Measurements from ENCODE around the gene HS1BP3.
A peak's percentile ranks its signal among the peaks of the same experiment; 100 is the strongest.

The HS1BP3 gene

GRCh38 chr2:20666304-20667150 lies 15.6 kb upstream of the HS1BP3 start, which contains the start of gene GDF7:
GDF7 (plus strand) TSS chr2:20667144; CDS start chr2:20667240, 96 bp downstream.
- DNase-seq, result peak; percentile 74
- in situ Hi-C loops (cut with MboI; ENCODE audit: low pct_unique_long_range_greater_than_20kb, low sequenced_read_pairs), result loop anchor here (10.0 kb wide), 1 partner anchor 298 kb away; no protein-coding TSS in a partner anchor

GRCh38 chr2:20666005-20666303 lies 15.1 kb upstream of the HS1BP3 start:
- no peak for DNase-seq
- in situ Hi-C loops (cut with MboI; ENCODE audit: low pct_unique_long_range_greater_than_20kb, low sequenced_read_pairs), result loop anchor here (10.0 kb wide), 1 partner anchor 299 kb away; no protein-coding TSS in a partner anchor

DNA sequence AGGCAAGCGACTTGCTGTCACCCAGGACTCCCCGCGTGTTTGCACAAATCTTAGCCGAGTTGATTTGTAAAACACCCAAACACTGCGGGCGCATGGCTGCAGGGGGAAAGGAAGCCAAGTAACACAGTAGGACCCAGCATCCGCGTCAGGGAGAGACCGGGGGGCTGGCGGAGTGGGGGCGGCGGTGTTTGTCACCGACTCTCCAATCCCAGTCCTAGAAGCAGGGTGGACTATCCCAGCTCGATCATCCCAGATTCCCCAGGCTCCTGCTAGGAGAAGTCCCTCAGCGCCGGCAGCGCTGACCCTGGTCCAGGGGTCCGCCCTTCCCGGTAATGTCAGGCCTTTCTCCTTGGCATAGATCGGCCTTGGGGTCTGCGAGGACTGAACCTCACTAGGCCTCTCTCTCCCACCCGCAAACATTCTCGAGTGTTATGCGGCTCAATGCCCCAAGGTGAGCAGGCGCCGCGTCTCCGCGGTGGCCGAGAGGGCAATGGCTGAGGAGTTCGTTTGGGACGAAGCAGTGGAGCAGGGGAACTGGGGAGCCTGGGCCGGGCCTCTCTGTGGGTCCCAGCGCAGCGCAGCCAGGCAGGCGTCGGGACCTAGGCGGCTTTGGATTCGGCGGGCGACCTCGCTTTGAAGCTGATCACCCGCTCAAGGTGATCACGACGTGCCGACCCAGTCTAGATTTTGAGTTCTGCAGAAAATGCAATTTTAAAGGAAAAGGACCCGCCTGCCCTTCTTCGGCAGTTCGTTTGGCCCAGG lies 14.5 kb upstream of the HS1BP3 start:
- in situ Hi-C loops (cut with MboI; ENCODE audit: low pct_unique_long_range_greater_than_20kb, low sequenced_read_pairs), result loop anchor here (10.0 kb wide), 1 partner anchor 299 kb away; no protein-coding TSS in a partner anchor
- DNase-seq, result no peak

DNA sequence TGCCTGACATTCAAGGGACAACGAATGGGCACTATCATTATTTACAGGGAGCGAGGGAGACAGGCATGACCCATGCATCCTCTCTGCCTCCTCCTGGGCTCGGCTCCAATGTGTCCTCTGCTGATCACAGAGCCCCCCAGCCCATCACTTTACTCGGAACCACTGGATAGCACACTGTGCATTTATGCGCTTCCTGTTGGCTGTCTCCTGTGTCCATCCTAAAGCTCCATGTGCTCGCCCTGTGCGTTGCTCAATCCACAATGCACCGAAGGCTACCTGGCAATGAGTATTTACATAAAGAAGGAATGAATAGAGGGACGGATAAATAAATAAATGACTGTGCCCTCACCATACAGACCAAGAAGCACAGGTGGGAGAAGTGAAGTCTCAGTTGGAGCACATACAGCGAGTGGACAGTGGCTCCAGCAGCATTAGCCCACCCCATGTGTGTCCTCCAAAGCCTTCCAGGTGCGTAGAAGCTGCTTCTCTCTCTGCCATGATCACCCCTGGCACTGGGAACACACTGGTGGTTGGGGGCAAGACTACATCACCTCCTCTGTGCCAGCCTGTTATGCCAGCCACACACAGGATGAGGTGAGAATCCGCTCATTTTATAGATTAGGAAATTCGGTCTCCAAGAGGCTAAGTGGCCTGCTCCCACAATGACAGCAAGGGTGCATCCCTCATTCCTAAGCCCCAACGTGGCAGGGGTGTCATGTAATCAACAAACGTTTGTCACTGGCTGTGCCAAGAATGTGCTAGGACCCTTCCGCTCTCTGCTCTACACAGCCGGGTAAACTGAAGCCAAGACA lies 13.7 kb upstream of the HS1BP3 start:
- in situ Hi-C loops (cut with MboI; ENCODE audit: low pct_unique_long_range_greater_than_20kb, low sequenced_read_pairs), result loop anchor here (10.0 kb wide), 1 partner anchor 300 kb away; no protein-coding TSS in a partner anchor
- no peak for DNase-seq

DNA sequence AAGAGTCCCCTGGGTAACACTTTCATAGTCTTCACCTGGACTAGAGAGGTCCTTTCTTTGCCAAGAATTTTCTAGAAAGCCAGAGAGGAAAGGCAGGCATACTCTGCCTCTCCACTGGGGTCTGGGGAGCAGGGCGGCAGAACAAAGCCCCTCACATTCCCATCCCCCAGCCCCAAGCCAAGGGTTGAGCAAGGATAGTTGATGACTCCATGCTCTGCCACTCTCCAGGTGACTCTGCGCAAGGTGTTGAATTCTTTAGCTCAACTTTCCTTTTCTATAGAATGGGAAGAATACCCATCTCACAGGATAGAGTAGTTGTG lies 13.1 kb upstream of the HS1BP3 start:
- in situ Hi-C loops (cut with MboI; ENCODE audit: low pct_unique_long_range_greater_than_20kb, low sequenced_read_pairs), result loop anchor here (10.0 kb wide), 1 partner anchor 301 kb away; no protein-coding TSS in a partner anchor
- DNase-seq, result no peak

DNA sequence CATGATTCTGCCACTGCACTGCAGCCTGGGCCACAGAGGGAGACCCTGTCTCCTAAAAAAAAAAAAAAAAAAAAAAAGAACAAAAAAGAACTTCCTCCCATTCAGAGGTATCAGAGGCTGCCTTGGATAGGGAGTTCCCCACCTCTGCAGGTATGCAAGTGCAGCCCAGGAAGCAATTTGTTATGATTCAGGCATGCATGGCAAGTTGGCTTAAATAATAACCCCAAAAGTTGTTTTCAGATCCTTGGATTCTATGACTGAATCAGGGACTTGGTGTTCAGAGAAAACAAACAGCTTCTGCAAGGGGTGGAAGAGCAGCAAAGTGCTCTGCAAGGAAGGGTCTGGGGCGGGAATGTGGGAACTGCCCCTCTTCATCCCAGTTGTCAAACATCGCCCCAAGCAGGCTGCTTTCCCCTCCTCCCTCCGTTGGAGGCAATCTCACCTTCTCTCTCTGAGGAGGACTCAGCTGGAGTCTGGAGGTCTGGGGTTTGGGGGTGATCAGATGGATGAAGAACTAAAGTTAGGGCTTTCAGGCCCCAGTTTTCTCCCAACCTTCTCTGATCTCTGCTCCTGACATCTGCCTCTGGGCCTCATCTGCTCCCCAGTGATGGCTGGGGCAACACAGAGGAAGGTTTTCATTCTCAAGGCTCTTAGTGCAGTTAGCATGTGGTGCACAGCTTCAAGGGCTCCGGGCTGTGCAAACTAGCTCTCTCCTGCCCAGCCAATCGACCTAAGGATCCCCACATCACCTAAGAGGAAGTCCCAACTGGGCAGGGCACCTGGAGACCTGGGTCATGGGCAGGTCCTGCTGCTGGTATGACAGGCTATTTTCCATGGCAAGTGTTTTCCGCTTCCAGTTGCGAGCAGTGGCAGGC lies 12.5 kb upstream of the HS1BP3 start:
- in situ Hi-C loops (cut with MboI; ENCODE audit: low pct_unique_long_range_greater_than_20kb, low sequenced_read_pairs), result loop anchor here (10.0 kb wide), 1 partner anchor 301 kb away; no protein-coding TSS in a partner anchor
- DNase-seq, result no peak

DNA sequence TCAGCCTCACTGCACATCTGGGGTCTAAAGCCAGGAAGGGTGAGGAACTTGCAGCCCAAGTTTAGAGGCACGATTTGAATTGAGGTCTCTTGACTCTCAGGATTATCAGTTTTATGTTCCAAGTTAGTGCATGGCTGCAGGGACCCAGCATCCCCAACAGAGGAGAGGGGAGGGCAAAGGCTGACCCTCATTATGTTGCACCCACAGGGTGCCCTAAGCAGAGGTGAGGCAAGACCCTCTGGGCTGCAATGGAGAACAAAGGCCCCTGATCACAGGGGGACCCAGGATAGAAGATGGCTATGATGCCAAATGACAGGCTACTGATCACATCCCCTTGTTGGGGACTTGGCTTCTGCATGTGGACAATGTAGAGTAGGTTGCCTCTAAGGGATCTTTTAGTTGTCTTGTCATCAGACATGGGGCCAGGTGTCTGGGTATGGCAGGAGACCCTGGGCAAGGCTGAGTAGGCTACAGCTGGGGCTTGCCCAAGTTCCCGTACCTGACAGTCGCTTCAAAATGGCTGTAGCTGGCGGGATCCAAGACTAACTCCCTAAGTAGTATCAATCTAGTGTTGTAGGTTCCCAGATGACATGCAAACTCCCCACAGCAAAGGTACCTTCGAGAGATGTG lies 11.5 kb upstream of the HS1BP3 start:
- in situ Hi-C loops (cut with MboI; ENCODE audit: low pct_unique_long_range_greater_than_20kb, low sequenced_read_pairs), result loop anchor here (10.0 kb wide), 1 partner anchor 302 kb away; no protein-coding TSS in a partner anchor
- no peak for DNase-seq

- in situ Hi-C loops (cut with MboI; ENCODE audit: low pct_unique_long_range_greater_than_20kb, low sequenced_read_pairs), result loop anchor here (10.0 kb wide), 1 partner anchor 303 kb away; no protein-coding TSS in a partner anchor
These were observed 10.8 kb upstream of the HS1BP3 start for GRCh38 chr2:20661421-20662307.

DNA sequence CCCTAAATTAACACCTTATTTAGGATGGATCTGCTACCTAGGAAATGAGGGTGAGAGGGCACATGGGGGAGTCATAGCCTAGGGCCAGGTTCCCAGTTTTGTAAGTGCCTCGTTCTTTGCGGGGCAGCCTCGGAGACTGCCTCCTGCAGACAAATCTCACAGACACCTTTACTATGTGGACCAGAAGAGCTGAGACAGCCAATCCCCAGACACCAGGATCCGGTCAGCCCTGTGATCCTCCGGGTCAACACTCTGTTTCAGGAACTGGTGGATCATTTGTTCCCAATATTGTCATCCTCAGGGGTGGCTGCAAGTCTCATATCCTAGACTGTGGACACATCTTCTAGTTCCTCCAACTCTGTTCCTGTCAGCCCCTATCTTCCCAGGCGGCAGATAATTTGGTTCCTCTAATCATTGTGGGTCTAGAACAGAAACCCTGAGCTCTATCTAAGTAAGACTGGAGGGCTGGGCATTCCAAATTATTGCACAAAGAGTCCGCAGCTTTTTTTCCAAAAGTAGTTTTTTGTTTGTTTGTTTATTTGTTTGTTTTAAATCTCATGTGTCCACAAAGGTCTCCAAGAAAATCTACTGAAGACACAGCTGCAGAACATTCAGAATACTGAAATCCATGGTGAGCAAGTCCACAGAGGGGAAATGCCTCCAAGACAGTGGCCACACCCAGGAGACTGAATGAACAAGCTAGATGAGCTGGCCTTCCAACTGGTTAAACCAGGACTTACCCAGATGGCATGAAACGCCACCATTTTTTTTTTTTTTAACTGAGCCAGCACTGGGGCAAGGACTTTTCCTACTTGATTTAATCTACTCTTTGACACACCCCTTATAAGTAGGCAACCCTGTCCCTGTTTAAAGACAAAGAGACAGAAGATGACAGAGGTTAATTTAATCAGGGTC lies 9.9 kb upstream of the HS1BP3 start:
- in situ Hi-C loops (cut with MboI; ENCODE audit: low pct_unique_long_range_greater_than_20kb, low sequenced_read_pairs), result loop anchor here (10.0 kb wide), 1 partner anchor 304 kb away; no protein-coding TSS in a partner anchor
- DNase-seq, result no peak

More at GRCh38 chr2:20661421-20662307, 10.8 kb upstream of the HS1BP3 start:
- peak; percentile 86 for DNase-seq

GRCh38 chr2:20657522-20658235 lies 6.8 kb upstream of the HS1BP3 start:
- no peak for DNase-seq
- in situ Hi-C loops (cut with MboI; ENCODE audit: low pct_unique_long_range_greater_than_20kb, low sequenced_read_pairs), result no loop called here

GRCh38 chr2:20656561-20656960 lies 5.7 kb upstream of the HS1BP3 start:
- DNase-seq, result no peak
- in situ Hi-C loops (cut with MboI; ENCODE audit: low pct_unique_long_range_greater_than_20kb, low sequenced_read_pairs), result no loop called here

- DNase-seq, result no peak
- in situ Hi-C loops (cut with MboI; ENCODE audit: low pct_unique_long_range_greater_than_20kb, low sequenced_read_pairs), result no loop called here
These were observed 3.6 kb upstream of the HS1BP3 start for GRCh38 chr2:20654535-20654813.

- in situ Hi-C loops (cut with MboI; ENCODE audit: low pct_unique_long_range_greater_than_20kb, low sequenced_read_pairs), result no loop called here
- DNase-seq, result peak; percentile 64
These were observed 3.0 kb upstream of the HS1BP3 start for GRCh38 chr2:20653695-20654534.

GRCh38 chr2:20652673-20653575 lies 2.0 kb upstream of the HS1BP3 start:
- in situ Hi-C loops (cut with MboI; ENCODE audit: low pct_unique_long_range_greater_than_20kb, low sequenced_read_pairs), result no loop called here
- DNase-seq, result no peak
